Muscle of leg (tissue), 11 donors: Measurements from ENCODE around the gene SEC14L1. TPM values are rescaled to one million over a fixed set of nuclear protein-coding genes. Genes with fewer than 3 reads are reported as not detected.
A peak's percentile ranks its signal among the peaks of the same experiment; 100 is the strongest.

ENCODE experiments used
- DNase-seq: peaks from one replicate; pipeline ENCODE4 v3.0.0; 2013
- H3K27ac ChIP-seq: one replicate; pipeline ENCODE4 v1.5.1; 2013; ENCODE audit warnings: mild to moderate bottlenecking, low read length, control low read depth
- H3K27me3 ChIP-seq: one replicate; pipeline ENCODE4 v1.6.1; 2013; ENCODE audit warnings: low read length; ENCODE audit not compliant: control insufficient read depth, insufficient read depth
- H3K36me3 ChIP-seq: one replicate; pipeline ENCODE4 v1.6.1; 2013; ENCODE audit warnings: low read length; ENCODE audit not compliant: control insufficient read depth, insufficient read depth
- H3K4me1 ChIP-seq: one replicate; pipeline ENCODE4 v1.6.1; 2013; ENCODE audit warnings: low read length; ENCODE audit not compliant: control insufficient read depth, insufficient read depth
- H3K4me3 ChIP-seq: one replicate; pipeline ENCODE4 v1.5.1; 2013; ENCODE audit warnings: low read length, control low read depth
- H3K9me3 ChIP-seq: replicated peaks from 2 replicates; pipeline ENCODE4 v1.6.1; 2013; ENCODE audit warnings: low read depth, low read length; ENCODE audit not compliant: control insufficient read depth
- WGBS: methylation state at CpG from one replicate; pipeline ENCODE4 v1.1.5; 2013; ENCODE audit warnings: missing lambda C conversion rate; ENCODE audit not compliant: insufficient coverage; 5-methylcytosine and 5-hydroxymethylcytosine counted together
- polyA plus RNA-seq, 8 donors: library from polyadenylated mRNA; unstranded; fragments of 120-200 nt; gene quantifications; one replicate each; pipeline versions ENCODE4 v1.2.1 to v1.2.3, GENCODE V29; 2013; ENCODE audit warnings: inconsistent platforms in 1 of 8, low replicate concordance in 1 of 8; ENCODE audit not compliant: insufficient read length in 8 of 8, insufficient read depth in 1 of 8
- total RNA-seq: library from RNA; stranded (reverse); fragments of 120-200 nt; gene quantifications from one replicate; pipeline ENCODE4 v1.2.4, GENCODE V29; 2013

SEC14L1 gene
- total and polyA plus RNA-seq, 9 donors: 41.3 to 93.4 (median 82.4) TPM

GRCh38 chr17:77140166-77140877 lies 447 bp upstream of the SEC14L1 start:
- under 1% methylated on average over 67 of the region's 67 CpGs for WGBS
- H3K4me1 ChIP-seq: peaks cover 22% of the 10 kb centered on the region
- H3K9me3 ChIP-seq: peaks cover 7% of the 10 kb centered on the region
- peaks cover 25% of the 10 kb centered on the region for H3K36me3 ChIP-seq
- H3K4me3 ChIP-seq: peak overlapping the region; percentile 71
- peak; percentile 99 for DNase-seq
- peak overlapping the region; percentile 96 for H3K27ac ChIP-seq
- no peaks in the 10 kb centered on the region for H3K27me3 ChIP-seq

GRCh38 chr17:77141846-77142449 lies 1.2 kb downstream of the SEC14L1 start:
- Histone ChIP-seq H3K9me3 (peaks cover 7% of the 10 kb centered on the region), H3K36me3 (peaks cover 28% of the 10 kb centered on the region), H3K27me3 (no peaks in the 10 kb centered on the region), H3K4me3 (peak overlapping the region; percentile 49), H3K27ac (peak overlapping the region; percentile 60), H3K4me1 (peaks cover 31% of the 10 kb centered on the region)
- 80% methylated on average over 1 of the region's 9 CpGs for WGBS
- DNase-seq: no peak

DNA sequence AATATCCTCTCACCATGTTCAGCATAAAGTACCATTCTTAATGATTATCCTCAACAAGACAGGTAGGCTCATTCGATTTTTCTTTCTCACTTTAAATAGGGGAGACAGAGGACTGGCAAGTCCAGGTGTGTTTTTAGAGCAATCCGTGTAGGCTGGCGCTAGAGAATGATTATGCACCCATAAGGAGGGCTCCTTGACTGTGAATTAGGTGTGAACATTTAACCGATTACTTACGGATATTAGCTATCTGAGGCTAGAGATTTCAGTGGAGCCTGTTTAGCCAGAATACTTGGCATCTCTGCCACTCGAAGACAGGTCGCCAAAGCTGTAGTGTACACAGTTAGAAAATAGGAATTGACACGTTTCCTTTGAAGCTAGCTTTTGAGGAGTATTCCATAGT lies 1.9 kb downstream of the SEC14L1 start:
- WGBS: 78% methylated on average over 6 of the region's 8 CpGs
- no peak for DNase-seq
- peaks cover 31% of the 10 kb centered on the region for H3K36me3 ChIP-seq
- H3K4me3 ChIP-seq: peak overlapping the region; percentile 19
- peaks cover 32% of the 10 kb centered on the region for H3K4me1 ChIP-seq
- peak overlapping the region; percentile 60 for H3K27ac ChIP-seq
- H3K9me3 ChIP-seq: peaks cover 7% of the 10 kb centered on the region
- no peaks in the 10 kb centered on the region for H3K27me3 ChIP-seq

DNA sequence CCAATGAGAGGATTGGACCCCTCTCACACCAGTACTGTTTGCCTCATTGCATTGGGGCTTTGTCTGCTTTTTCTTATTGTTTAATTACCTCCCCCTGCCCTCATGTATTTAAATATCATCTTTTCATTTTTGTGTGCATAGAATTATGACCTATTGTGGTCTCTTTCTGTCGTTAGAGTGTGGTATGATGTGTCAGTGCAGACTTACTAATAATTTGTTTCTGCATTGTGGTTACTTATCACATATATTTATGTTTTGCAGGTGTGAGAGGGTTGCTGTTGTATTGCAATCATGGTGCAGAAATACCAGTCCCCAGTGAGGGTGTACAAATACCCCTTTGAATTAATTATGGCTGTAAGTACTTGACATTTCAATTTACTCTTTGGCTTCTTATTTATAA lies 2.5 kb downstream of the SEC14L1 start:
- Histone ChIP-seq H3K4me3 (no peak overlapping the region), H3K9me3 (peaks cover 7% of the 10 kb centered on the region), H3K36me3 (peaks cover 37% of the 10 kb centered on the region), H3K27ac (peak overlapping the region; percentile 24), H3K4me1 (peaks cover 38% of the 10 kb centered on the region), H3K27me3 (no peaks in the 10 kb centered on the region)
- DNase-seq: no peak
- WGBS: no CpG with 5 or more reads among the region's 1 CpG

- H3K27me3 ChIP-seq: no peaks in the 10 kb centered on the region
- WGBS: 40% methylated on average over 1 of the region's 4 CpGs
- no peak overlapping the region for H3K27ac ChIP-seq
- DNase-seq: no peak
- no peak overlapping the region for H3K4me3 ChIP-seq
- H3K4me1 ChIP-seq: peaks cover 47% of the 10 kb centered on the region
- H3K36me3 ChIP-seq: peaks cover 46% of the 10 kb centered on the region
- no peaks in the 10 kb centered on the region for H3K9me3 ChIP-seq
Measured at GRCh38 chr17:77144227-77144626, 3.5 kb downstream of the SEC14L1 start.

GRCh38 chr17:77145224-77145611 lies 4.4 kb downstream of the SEC14L1 start:
- no peak overlapping the region for H3K4me3 ChIP-seq
- peaks cover 47% of the 10 kb centered on the region for H3K4me1 ChIP-seq
- DNase-seq: no peak
- 83% methylated on average over 1 of the region's 3 CpGs for WGBS
- H3K27me3 ChIP-seq: no peaks in the 10 kb centered on the region
- H3K36me3 ChIP-seq: peaks cover 50% of the 10 kb centered on the region
- H3K9me3 ChIP-seq: no peaks in the 10 kb centered on the region
- peak overlapping the region; percentile 85 for H3K27ac ChIP-seq

- Histone ChIP-seq H3K4me3 (no peak overlapping the region), H3K4me1 (peaks cover 50% of the 10 kb centered on the region), H3K36me3 (peaks cover 54% of the 10 kb centered on the region), H3K27me3 (no peaks in the 10 kb centered on the region), H3K9me3 (no peaks in the 10 kb centered on the region), H3K27ac (peak overlapping the region; percentile 85)
- WGBS: 26% methylated on average over 5 of the region's 8 CpGs
- DNase-seq: peak; percentile 88
Measured at GRCh38 chr17:77145612-77146245, 5.0 kb downstream of the SEC14L1 start.

- Histone ChIP-seq H3K27me3 (no peaks in the 10 kb centered on the region), H3K36me3 (peaks cover 54% of the 10 kb centered on the region), H3K4me3 (no peak overlapping the region), H3K4me1 (peaks cover 53% of the 10 kb centered on the region), H3K9me3 (no peaks in the 10 kb centered on the region), H3K27ac (peak overlapping the region; percentile 85)
- WGBS: no CpG with 5 or more reads among the region's 5 CpGs
- DNase-seq: no peak
Measured at GRCh38 chr17:77146246-77146632, 5.5 kb downstream of the SEC14L1 start.

DNA sequence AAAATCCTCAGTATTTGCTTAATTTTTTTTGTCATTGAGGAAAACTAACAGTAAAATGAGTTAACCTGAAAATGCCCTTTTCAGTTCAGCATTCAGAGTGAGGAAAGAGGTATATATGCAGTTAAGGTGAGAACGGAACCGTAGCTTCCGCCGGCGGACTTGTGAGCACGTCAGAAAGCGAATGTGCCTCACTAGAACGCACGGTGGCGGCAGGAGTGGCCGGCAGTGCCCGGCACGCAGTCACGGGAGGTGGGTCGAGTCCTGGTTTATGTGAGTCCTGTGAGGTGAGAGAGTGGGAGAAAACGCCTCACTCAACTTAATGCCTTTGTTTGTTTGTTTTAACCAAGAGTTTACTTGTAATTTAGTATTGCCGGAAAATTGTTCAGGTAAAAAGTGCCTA lies 6.1 kb downstream of the SEC14L1 start:
- Histone ChIP-seq H3K9me3 (no peaks in the 10 kb centered on the region), H3K27me3 (no peaks in the 10 kb centered on the region), H3K36me3 (peaks cover 54% of the 10 kb centered on the region), H3K4me1 (peaks cover 57% of the 10 kb centered on the region), H3K27ac (peak overlapping the region; percentile 37), H3K4me3 (no peak overlapping the region)
- WGBS: 56% methylated on average over 11 of the region's 17 CpGs
- DNase-seq: no peak

- Histone ChIP-seq H3K9me3 (no peaks in the 10 kb centered on the region), H3K27me3 (no peaks in the 10 kb centered on the region), H3K4me3 (no peak overlapping the region), H3K27ac (peak overlapping the region; percentile 71), H3K36me3 (peaks cover 52% of the 10 kb centered on the region), H3K4me1 (peaks cover 57% of the 10 kb centered on the region)
- no peak for DNase-seq
- WGBS: no CpG with 5 or more reads among the region's 8 CpGs
Measured at GRCh38 chr17:77147357-77147801, 6.6 kb downstream of the SEC14L1 start.
